PC-9 (cell line): Measurements from ENCODE around the gene PPP1R13L. TPM values are rescaled to one million over a fixed set of nuclear protein-coding genes. Genes with fewer than 3 reads are reported as not detected.

Experiments used
- BruUV-seq: library from RNA; stranded (reverse); fragments of 400-500 nt; replicated peaks from 2 replicates; lab custom pipeline; 2021; lab: Mats Ljungman, UMichigan
- CTCF ChIA-PET: fragments of 300-600 bp; sonication (Branson Sonifier 250); formaldehyde crosslinking; loops from one replicate; lab custom pipeline; 2022; ENCODE audit warnings: antibody characterized with exemption; lab: Charles Lee
- POLR2A ChIA-PET: fragments of 300-600 bp; sonication (Branson Sonifier 250); formaldehyde crosslinking; loops from one replicate; lab custom pipeline; 2022; ENCODE audit warnings: antibody characterized with exemption; ENCODE audit not compliant: unreplicated experiment; lab: Charles Lee
- DNase-seq, 2 experiments: peaks; one replicate each; pipeline versions ENCODE4 v3.0.0 to v3.0.0-alpha.2; 2015 to 2022; ENCODE audit warnings: mixed read lengths in 1 of 2
- H2AFZ ChIP-seq: fragments of 200-600 bp; sonication (generic); 2 replicates; pipeline ENCODE4 v1.8.1; 2017; ENCODE audit warnings: antibody characterized with exemption
- H3F3A ChIP-seq: fragments of 200-600 bp; sonication (generic); 2 replicates; pipeline ENCODE4 v1.8.1; 2017; ENCODE audit warnings: antibody characterized with exemption, mild to moderate bottlenecking, low read depth; ENCODE audit not compliant: insufficient read depth
- H3K27ac ChIP-seq: fragments of 200-600 bp; sonication (generic); 2 replicates; pipeline ENCODE4 v1.6.1; 2016; ENCODE audit warnings: mixed run types
- H3K27me3 ChIP-seq: fragments of 200-600 bp; sonication (generic); 2 replicates; pipeline ENCODE4 v1.6.1; 2016; ENCODE audit warnings: low read depth, mixed run types; ENCODE audit not compliant: insufficient read depth
- H3K36me3 ChIP-seq: fragments of 200-600 bp; sonication (generic); 2 replicates; pipeline ENCODE4 v1.6.1; 2016; ENCODE audit warnings: low read depth, mixed run types
- H3K4me1 ChIP-seq: fragments of 200-600 bp; sonication (generic); replicated peaks from 2 replicates; pipeline ENCODE4 v1.6.1; 2016; ENCODE audit warnings: mixed run types; ENCODE audit not compliant: insufficient read depth
- H3K4me2 ChIP-seq: fragments of 200-600 bp; sonication (generic); 2 replicates; pipeline ENCODE4 v1.6.1; 2017; ENCODE audit warnings: mixed run types
- H3K4me3 ChIP-seq: fragments of 200-600 bp; sonication (generic); 2 replicates; pipeline ENCODE4 v1.6.1; 2016; ENCODE audit warnings: mixed run types
- H3K79me2 ChIP-seq: fragments of 200-600 bp; sonication (generic); 2 replicates; pipeline ENCODE4 v1.6.1; 2017; ENCODE audit warnings: low read depth, mixed run types
- H3K9me2 ChIP-seq: fragments of 200-600 bp; sonication (generic); 2 replicates; pipeline ENCODE4 v1.8.1; 2017; ENCODE audit warnings: mild to moderate bottlenecking; ENCODE audit not compliant: insufficient read depth
- H3K9me3 ChIP-seq: fragments of 200-600 bp; sonication (generic); 2 replicates; pipeline ENCODE4 v1.8.1; 2016; ENCODE audit warnings: low read depth; ENCODE audit not compliant: insufficient read depth
- H4K20me1 ChIP-seq: fragments of 200-600 bp; sonication (generic); 2 replicates; pipeline ENCODE4 v1.8.1; 2017; ENCODE audit not compliant: insufficient read depth
- EZH2 ChIP-seq: fragments of 200-600 bp; sonication (generic); IDR thresholded peaks from 2 replicates; pipeline ENCODE4 v1.8.0; 2017; ENCODE audit warnings: antibody characterized with exemption, low read depth
- intact Hi-C: fragments of 100-400 bp; cut with micrococcal nuclease; formaldehyde crosslinking; loops from one replicate; pipeline ENCODE4 v1.10.0; 2022; ENCODE audit not compliant: unreplicated experiment
- microRNA-seq: library from miRNA; unstranded; fragments of <30 nt; microRNA quantifications from one replicate; pipeline ENCODE4 v1.2.0, GENCODE V29; 2021; ENCODE audit warnings: borderline number of aligned reads, borderline replicate concordance
- total RNA-seq: library from RNA; stranded (reverse); gene quantifications from 2 replicates; pipeline ENCODE4 v1.2.3, GENCODE V29; 2021
- TF ChIP-seq, protein P1 (sequence below): fragments of 200-600 bp; sonication (generic); conservative IDR thresholded peaks from 2 replicates; pipeline ENCODE4 v1.6.1; 2017; ENCODE audit warnings: mixed run types, antibody characterized with exemption, mild to moderate bottlenecking, moderate library complexity

The PPP1R13L gene
- total RNA-seq, 1 experiment from 2014 or later: 121 TPM

DNA sequence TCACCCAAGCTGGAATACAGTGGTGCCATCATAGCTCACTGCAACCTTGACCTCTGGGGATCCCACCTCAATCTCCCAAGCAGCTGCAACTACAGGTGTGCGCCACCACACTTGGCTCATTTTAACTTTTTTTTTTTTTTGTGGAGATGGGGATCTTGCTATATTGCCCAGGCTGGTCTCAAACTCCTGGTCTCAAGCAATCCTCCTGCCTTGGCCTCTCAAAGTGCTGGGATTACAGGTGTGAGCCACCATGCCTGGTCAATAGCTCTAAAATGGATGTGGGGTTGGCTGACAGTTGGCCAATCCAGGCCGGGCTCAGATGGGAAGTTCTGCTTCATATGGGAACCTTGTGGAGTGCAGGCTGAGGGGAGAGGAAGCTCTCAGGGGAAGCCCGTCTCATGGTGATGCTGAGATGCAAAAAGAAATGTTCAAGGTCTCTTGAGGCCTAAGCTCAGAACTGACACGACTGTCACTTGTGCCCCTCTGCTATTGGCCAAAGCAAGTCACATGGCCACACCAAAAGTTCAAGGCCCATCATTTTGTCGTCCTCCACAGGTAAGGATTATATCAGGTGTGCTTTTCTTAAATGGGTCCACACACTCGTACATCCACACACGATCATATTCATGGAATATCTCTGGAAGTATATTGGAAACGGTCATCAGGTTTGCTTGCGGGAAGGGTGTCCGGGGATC is 71.1 kb downstream of the PPP1R13L start:
- Histone ChIP-seq H3K79me2 (no peaks in the 10 kb centered on the region), H3F3A (peaks cover 23% of the 10 kb centered on the region), H3K27me3 (no peaks in the 10 kb centered on the region), H3K9me3 (no peaks in the 10 kb centered on the region), H3K4me3 (no peak overlapping the region), H3K4me2 (no peak overlapping the region), H3K9me2 (no peaks in the 10 kb centered on the region), H2AFZ (no peak overlapping the region), H4K20me1 (no peaks in the 10 kb centered on the region), H3K4me1 (peaks cover 5% of the 10 kb centered on the region), H3K36me3 (no peaks in the 10 kb centered on the region), H3K27ac (no peak overlapping the region)
- DNase-seq: no peak
- POLR2A ChIA-PET: no interaction called here
- TF ChIP-seq, protein P1, sequence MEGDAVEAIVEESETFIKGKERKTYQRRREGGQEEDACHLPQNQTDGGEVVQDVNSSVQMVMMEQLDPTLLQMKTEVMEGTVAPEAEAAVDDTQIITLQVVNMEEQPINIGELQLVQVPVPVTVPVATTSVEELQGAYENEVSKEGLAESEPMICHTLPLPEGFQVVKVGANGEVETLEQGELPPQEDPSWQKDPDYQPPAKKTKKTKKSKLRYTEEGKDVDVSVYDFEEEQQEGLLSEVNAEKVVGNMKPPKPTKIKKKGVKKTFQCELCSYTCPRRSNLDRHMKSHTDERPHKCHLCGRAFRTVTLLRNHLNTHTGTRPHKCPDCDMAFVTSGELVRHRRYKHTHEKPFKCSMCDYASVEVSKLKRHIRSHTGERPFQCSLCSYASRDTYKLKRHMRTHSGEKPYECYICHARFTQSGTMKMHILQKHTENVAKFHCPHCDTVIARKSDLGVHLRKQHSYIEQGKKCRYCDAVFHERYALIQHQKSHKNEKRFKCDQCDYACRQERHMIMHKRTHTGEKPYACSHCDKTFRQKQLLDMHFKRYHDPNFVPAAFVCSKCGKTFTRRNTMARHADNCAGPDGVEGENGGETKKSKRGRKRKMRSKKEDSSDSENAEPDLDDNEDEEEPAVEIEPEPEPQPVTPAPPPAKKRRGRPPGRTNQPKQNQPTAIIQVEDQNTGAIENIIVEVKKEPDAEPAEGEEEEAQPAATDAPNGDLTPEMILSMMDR: no peak
- TF ChIP-seq EZH2: no peak
- intact Hi-C loops: no loop called here
- BruUV-seq: no TSS peak
- CTCF ChIA-PET: interaction anchor here (0.5 to 0.7 kb wide), 3 partner anchors 225 to 578 kb away, joined by 4 to 9 read pairs (median 7); no protein-coding TSS in a partner anchor

DNA sequence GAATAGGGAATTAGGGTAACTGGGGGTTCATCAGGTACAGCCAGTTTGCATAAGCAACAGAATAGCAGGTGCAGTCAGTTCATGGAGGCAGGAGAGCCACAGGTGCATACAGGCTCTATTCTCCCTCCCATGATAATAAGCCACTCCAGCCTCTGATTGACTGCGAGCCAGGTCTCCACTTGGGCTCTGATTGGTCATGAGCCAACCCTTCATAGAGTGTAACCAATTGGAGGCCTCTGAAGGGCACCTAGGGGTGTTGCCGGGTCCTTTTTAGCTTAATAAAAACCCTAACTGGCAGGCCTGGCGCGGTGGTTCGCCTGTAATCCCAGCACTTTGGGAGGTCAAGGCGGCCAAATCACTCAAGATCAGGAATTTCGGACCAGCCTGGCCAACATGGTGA is 73.5 kb downstream of the PPP1R13L start:
- ChIA-PET CTCF (interaction anchor here (0.6 kb wide), 1 partner anchor 155 kb away, joined by 4 read pairs; no protein-coding TSS in a partner anchor), POLR2A (no interaction called here)
- Histone ChIP-seq H3K9me2 (no peaks in the 10 kb centered on the region), H2AFZ (no peak overlapping the region), H3K27ac (no peak overlapping the region), H4K20me1 (no peaks in the 10 kb centered on the region), H3K27me3 (no peaks in the 10 kb centered on the region), H3K79me2 (no peaks in the 10 kb centered on the region), H3K4me3 (no peak overlapping the region), H3K4me1 (peaks cover 5% of the 10 kb centered on the region), H3K9me3 (no peaks in the 10 kb centered on the region), H3F3A (peaks cover 22% of the 10 kb centered on the region), H3K4me2 (no peak overlapping the region), H3K36me3 (no peaks in the 10 kb centered on the region)
- TF ChIP-seq, protein P1: no peak
- no peak for TF ChIP-seq EZH2
- no TSS peak for BruUV-seq
- intact Hi-C loops: no loop called here
- no peak for DNase-seq

Small RNA genes lying within 50 kb of the gene (microRNA-seq; reads per million reads assigned to microRNA genes)
- gene MIR6088: not detected

Other genes with a start within 250 kb of the PPP1R13L start
- 0.37 and 0.75 TPM in 2 replicates for gene NKPD1, start 244.1 kb downstream of the PPP1R13L start, total RNA-seq
- gene TRAPPC6A, start 226.8 kb downstream of the PPP1R13L start, total RNA-seq: 61.6 and 104 TPM in 2 replicates
- 11.5 and 17.8 TPM in 2 replicates for gene BLOC1S3, start 226.3 kb downstream of the PPP1R13L start, total RNA-seq
- not detected in 2 replicates for gene EXOC3L2, start 159.7 kb downstream of the PPP1R13L start, total RNA-seq
- gene MARK4, start 153.8 kb downstream of the PPP1R13L start, total RNA-seq: 49.4 and 85.8 TPM in 2 replicates
- not detected in 2 replicates for gene CKM, start 82.2 kb downstream of the PPP1R13L start, total RNA-seq
- 20.6 and 30.7 TPM in 2 replicates for gene KLC3, start 64.3 kb downstream of the PPP1R13L start, total RNA-seq
- 26.1 and 33.1 TPM in 2 replicates for gene ERCC2, start 34.5 kb downstream of the PPP1R13L start, total RNA-seq
- gene POLR1G, start 1.6 kb upstream of the PPP1R13L start, total RNA-seq: 9.6 and 11.5 TPM in 2 replicates
- 102 and 138 TPM in 2 replicates for gene ERCC1, start 18.8 kb upstream of the PPP1R13L start, total RNA-seq
- gene FOSB, start 62.9 kb upstream of the PPP1R13L start, total RNA-seq: 7.9 and 16.5 TPM in 2 replicates
- gene RTN2, start 92.0 kb upstream of the PPP1R13L start, total RNA-seq: 49.6 and 50.1 TPM in 2 replicates
- gene PPM1N, start 93.4 kb upstream of the PPP1R13L start, total RNA-seq: 5.0 and 9.5 TPM in 2 replicates
- gene VASP, start 102.4 kb upstream of the PPP1R13L start, total RNA-seq: 123 and 155 TPM in 2 replicates
- gene OPA3, start 179.7 kb upstream of the PPP1R13L start, total RNA-seq: 10.8 and 15.2 TPM in 2 replicates
- not detected in 2 replicates for gene GPR4, start 197.1 kb upstream of the PPP1R13L start, total RNA-seq
- gene EML2, start 234.3 kb upstream of the PPP1R13L start, total RNA-seq: 61.7 and 68.9 TPM in 2 replicates